Measurements from ENCODE around the gene TENM3. TPM values are rescaled to one million over a fixed set of nuclear protein-coding genes. Genes with fewer than 3 reads are reported as not detected.

TENM3 gene
- total and polyA plus RNA-seq, 2 donors from 2014 or later: 0.58 to 6.8 TPM

DNA sequence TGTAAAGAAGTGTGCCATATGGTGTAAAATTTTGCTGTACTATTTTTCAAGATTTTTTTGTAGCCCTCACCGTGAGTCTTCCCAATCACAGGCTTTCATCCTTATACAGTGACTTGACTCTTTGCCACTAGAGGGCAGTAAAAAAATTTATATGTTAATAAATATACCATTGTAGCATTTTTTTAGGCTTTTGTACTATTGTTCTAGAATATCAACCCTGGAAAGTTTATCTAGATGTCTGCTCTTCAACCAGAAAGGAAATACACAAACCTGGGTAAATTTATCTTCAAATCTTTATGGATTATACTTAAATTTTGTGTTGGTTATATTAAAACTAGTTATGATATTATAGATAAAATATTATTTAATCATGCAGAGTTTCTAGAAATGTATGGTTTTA lies 235.3 kb downstream of the TENM3 start:
- FAIRE-seq: peak; percentile 94
- no peaks in the 10 kb centered on the region for H3K9me3 ChIP-seq (ENCODE audit: control insufficient read depth in 2 of 3, insufficient read depth in 1 of 3, low read length in 3 of 3)
- no peaks in the 10 kb centered on the region for H3K27me3 ChIP-seq (ENCODE audit: control insufficient read depth, insufficient read depth, low read length)
- H3K4me1 ChIP-seq (ENCODE audit: control insufficient read depth in 2 of 3, insufficient read depth in 2 of 3, low read depth in 1 of 3, low read length in 3 of 3): no peaks in the 10 kb centered on the region
- TF ChIP-seq, protein P1, sequence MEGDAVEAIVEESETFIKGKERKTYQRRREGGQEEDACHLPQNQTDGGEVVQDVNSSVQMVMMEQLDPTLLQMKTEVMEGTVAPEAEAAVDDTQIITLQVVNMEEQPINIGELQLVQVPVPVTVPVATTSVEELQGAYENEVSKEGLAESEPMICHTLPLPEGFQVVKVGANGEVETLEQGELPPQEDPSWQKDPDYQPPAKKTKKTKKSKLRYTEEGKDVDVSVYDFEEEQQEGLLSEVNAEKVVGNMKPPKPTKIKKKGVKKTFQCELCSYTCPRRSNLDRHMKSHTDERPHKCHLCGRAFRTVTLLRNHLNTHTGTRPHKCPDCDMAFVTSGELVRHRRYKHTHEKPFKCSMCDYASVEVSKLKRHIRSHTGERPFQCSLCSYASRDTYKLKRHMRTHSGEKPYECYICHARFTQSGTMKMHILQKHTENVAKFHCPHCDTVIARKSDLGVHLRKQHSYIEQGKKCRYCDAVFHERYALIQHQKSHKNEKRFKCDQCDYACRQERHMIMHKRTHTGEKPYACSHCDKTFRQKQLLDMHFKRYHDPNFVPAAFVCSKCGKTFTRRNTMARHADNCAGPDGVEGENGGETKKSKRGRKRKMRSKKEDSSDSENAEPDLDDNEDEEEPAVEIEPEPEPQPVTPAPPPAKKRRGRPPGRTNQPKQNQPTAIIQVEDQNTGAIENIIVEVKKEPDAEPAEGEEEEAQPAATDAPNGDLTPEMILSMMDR (IDR thresholded peaks at IDR 0.05; ENCODE audit: borderline replicate concordance, extremely low read depth, insufficient read depth): peak; percentile 45
- no peak overlapping the region for H3K27ac ChIP-seq (ENCODE audit: low read depth in 2 of 2, low read length in 2 of 2)
- peak in 2 of 5 donors; percentile 62 to 66 for DNase-seq
- no peaks in the 10 kb centered on the region for H3K36me3 ChIP-seq (ENCODE audit: control insufficient read depth in 2 of 3, insufficient read depth in 3 of 3, low read length in 3 of 3)
- H3K9ac ChIP-seq (ENCODE audit: low read length in 3 of 3): no peak overlapping the region
- H3K4me3 ChIP-seq (ENCODE audit: low read length in 3 of 3): no peak overlapping the region
- intact Hi-C loops (cut with DNase I): no loop called here

DNA sequence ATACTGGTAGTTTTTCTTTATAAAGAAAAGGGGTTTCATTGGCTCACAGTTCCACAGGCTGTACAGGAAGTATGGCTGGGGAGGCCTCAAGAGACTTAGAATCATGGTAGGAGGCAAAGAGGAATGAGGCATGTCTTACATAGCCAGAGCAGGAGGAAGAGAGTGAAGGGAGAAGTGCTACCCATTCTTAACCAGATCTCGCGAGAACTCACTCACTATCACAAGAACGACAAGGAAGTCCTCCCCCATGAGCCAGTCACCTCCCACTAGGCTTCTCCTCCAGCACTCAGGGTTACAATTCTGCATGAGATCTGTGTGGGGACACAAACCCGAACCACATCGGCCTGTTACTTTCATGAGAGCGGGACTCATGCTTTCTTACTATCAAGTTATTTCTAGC lies 240.5 kb downstream of the TENM3 start:
- DNase-seq: no peak
- Histone ChIP-seq H3K9me3 (ENCODE audit: control insufficient read depth in 2 of 3, insufficient read depth in 1 of 3, low read length in 3 of 3) (no peaks in the 10 kb centered on the region), H3K4me3 (ENCODE audit: low read length in 3 of 3) (no peak overlapping the region), H3K4me1 (ENCODE audit: control insufficient read depth in 2 of 3, insufficient read depth in 2 of 3, low read depth in 1 of 3, low read length in 3 of 3) (no peaks in the 10 kb centered on the region), H3K27me3 (ENCODE audit: control insufficient read depth, insufficient read depth, low read length) (no peaks in the 10 kb centered on the region), H3K36me3 (ENCODE audit: control insufficient read depth in 2 of 3, insufficient read depth in 3 of 3, low read length in 3 of 3) (no peaks in the 10 kb centered on the region), H3K9ac (ENCODE audit: low read length in 3 of 3) (no peak overlapping the region), H3K27ac (ENCODE audit: low read depth in 2 of 2, low read length in 2 of 2) (no peak overlapping the region)
- FAIRE-seq: no peak
- TF ChIP-seq, protein P1 (IDR thresholded peaks at IDR 0.05; ENCODE audit: borderline replicate concordance, extremely low read depth, insufficient read depth): no peak
- intact Hi-C loops (cut with DNase I): no loop called here

DNA sequence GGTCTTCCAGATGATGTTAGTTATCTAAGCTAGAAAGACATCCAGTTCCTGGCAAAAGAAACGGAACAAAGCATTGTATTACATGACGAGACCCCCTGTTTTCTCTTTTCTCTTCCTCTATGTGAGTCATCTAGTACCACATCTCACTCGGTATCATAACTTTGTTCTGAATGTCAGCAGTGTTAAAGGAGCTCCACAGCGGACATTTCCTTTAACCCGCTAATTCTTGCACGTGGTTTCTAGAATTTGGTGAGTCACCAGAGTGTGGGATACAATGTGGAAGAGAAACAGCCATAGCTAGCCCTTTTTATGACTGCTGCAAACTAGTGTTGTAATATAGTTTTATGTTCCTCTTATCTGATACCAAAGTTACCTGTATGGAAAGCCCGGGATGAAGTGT lies 243.7 kb downstream of the TENM3 start:
- Histone ChIP-seq H3K9me3 (ENCODE audit: control insufficient read depth in 2 of 3, insufficient read depth in 1 of 3, low read length in 3 of 3) (no peaks in the 10 kb centered on the region), H3K4me1 (ENCODE audit: control insufficient read depth in 2 of 3, insufficient read depth in 2 of 3, low read depth in 1 of 3, low read length in 3 of 3) (no peaks in the 10 kb centered on the region), H3K9ac (ENCODE audit: low read length in 3 of 3) (no peak overlapping the region), H3K36me3 (ENCODE audit: control insufficient read depth in 2 of 3, insufficient read depth in 3 of 3, low read length in 3 of 3) (no peaks in the 10 kb centered on the region), H3K27ac (ENCODE audit: low read depth in 2 of 2, low read length in 2 of 2) (no peak overlapping the region), H3K4me3 (ENCODE audit: low read length in 3 of 3) (no peak overlapping the region), H3K27me3 (ENCODE audit: control insufficient read depth, insufficient read depth, low read length) (no peaks in the 10 kb centered on the region)
- intact Hi-C loops (cut with DNase I): no loop called here
- TF ChIP-seq, protein P1 (IDR thresholded peaks at IDR 0.05; ENCODE audit: borderline replicate concordance, extremely low read depth, insufficient read depth): no peak
- DNase-seq (no peak), FAIRE-seq (no peak)

DNA sequence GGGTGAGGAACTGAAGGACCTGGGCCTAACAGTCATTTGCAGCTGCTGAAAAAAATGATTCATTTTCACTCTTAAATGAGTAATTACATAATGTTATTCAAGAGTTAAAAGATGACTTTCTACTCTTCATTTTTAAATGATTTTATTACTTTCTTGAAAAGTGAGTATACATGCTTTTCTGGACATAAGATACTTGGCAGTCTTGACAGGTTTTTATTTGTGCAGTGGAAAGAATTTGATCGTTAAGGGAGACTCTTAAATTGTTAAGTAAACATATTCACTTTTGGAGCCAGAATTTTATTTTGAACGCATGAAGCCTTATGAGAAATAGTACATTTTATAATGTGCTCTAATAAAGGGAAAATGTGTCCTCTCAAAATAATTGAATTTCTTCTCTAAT lies 245.7 kb downstream of the TENM3 start:
- intact Hi-C loops (cut with DNase I): no loop called here
- H3K4me1 ChIP-seq (ENCODE audit: control insufficient read depth in 2 of 3, insufficient read depth in 2 of 3, low read depth in 1 of 3, low read length in 3 of 3): no peaks in the 10 kb centered on the region
- H3K4me3 ChIP-seq (ENCODE audit: low read length in 3 of 3): no peak overlapping the region
- no peaks in the 10 kb centered on the region for H3K9me3 ChIP-seq (ENCODE audit: control insufficient read depth in 2 of 3, insufficient read depth in 1 of 3, low read length in 3 of 3)
- no peaks in the 10 kb centered on the region for H3K27me3 ChIP-seq (ENCODE audit: control insufficient read depth, insufficient read depth, low read length)
- TF ChIP-seq, protein P1 (IDR thresholded peaks at IDR 0.05; ENCODE audit: borderline replicate concordance, extremely low read depth, insufficient read depth): no peak
- no peak overlapping the region for H3K27ac ChIP-seq (ENCODE audit: low read depth in 2 of 2, low read length in 2 of 2)
- FAIRE-seq (no peak), DNase-seq (peak in 1 of 5 donors; percentile 14)
- H3K9ac ChIP-seq (ENCODE audit: low read length in 3 of 3): no peak overlapping the region
- no peaks in the 10 kb centered on the region for H3K36me3 ChIP-seq (ENCODE audit: control insufficient read depth in 2 of 3, insufficient read depth in 3 of 3, low read length in 3 of 3)
